Esophagus squamous epithelium (tissue), 5 donors: ENCODE measurements around the gene MEMO1. TPM values are rescaled to one million over a fixed set of nuclear protein-coding genes. Genes with fewer than 3 reads are reported as not detected.
"Not testable (repeated sequence)": the region's sequence is repeated elsewhere in the genome, so short reads cannot be mapped to it uniquely, and the experiment has no call there.

Experiments used
- DNase-seq: peaks from one replicate; lab custom pipeline; 2025; lab: John Stamatoyannopoulos, UW
- H3K27ac ChIP-seq, 4 donors: fragments of 200-600 bp; sonication (generic); one replicate each; pipeline ENCODE4 v1.5.1; 2016 to 2019; ENCODE audit warnings: mild to moderate bottlenecking in 1 of 4
- H3K27me3 ChIP-seq, 4 donors: fragments of 200-600 bp; sonication (generic); 1 replicate in 3 of 4; 2 replicates in 1 of 4; pipeline versions ENCODE4 v1.5.1 to v1.6.0; 2017 to 2021; ENCODE audit warnings: antibody characterized with exemption in 1 of 4
- H3K36me3 ChIP-seq, 3 donors: fragments of 200-600 bp; sonication (generic); one replicate each; pipeline ENCODE4 v1.5.1; 2016 to 2019
- H3K4me1 ChIP-seq, 3 donors: fragments of 200-600 bp; sonication (generic); one replicate each; pipeline ENCODE4 v1.5.1; 2017 to 2019
- H3K4me3 ChIP-seq, 4 donors: fragments of 200-600 bp; sonication (generic); 1 replicate in 3 of 4; 2 replicates in 1 of 4; pipeline ENCODE4 v1.5.1; 2016 to 2019; ENCODE audit warnings: mild to moderate bottlenecking in 2 of 4, moderate library complexity in 1 of 4
- H3K9me3 ChIP-seq, 3 donors: fragments of 200-600 bp; sonication (generic); one replicate each; pipeline ENCODE4 v1.5.1; 2016 to 2019
- CTCF ChIP-seq, 6 experiments: fragments of 450-650 bp in 4 of 6; fragments of 200-600 bp in 2 of 6; sonication (generic) in 2 of 6; IDR thresholded peaks; one replicate each; pipeline ENCODE4 v1.5.1; 2016 to 2019; ENCODE audit warnings: antibody characterized with exemption in 6 of 6, mild to moderate bottlenecking in 4 of 6, moderate library complexity in 4 of 6
- POLR2A ChIP-seq, 4 donors: fragments of 450-650 bp; IDR thresholded peaks; one replicate each; pipeline ENCODE4 v1.6.1; 2017; ENCODE audit warnings: antibody characterized with exemption in 4 of 4, mild to moderate bottlenecking in 4 of 4, moderate library complexity in 3 of 4
- WGBS, 2 donors: methylation state at CpG; one replicate each; pipeline ENCODE4 v1.1.5; 2018; 5-methylcytosine and 5-hydroxymethylcytosine counted together
- intact Hi-C: fragments of 100-400 bp; cut with DNase I; formaldehyde crosslinking; loops from one replicate; pipeline ENCODE4 v1.15.0; 2022
- total RNA-seq, 4 donors: library from RNA; depleted of rRNA; stranded (reverse); fragments of >200 nt; gene quantifications; one replicate each; pipeline ENCODE4 v1.1.0, GENCODE V29; 2016
- donor health status: DM: yes; HTN: yes; CAD: no.

Gene MEMO1
- 10 to 100 TPM; 32.1 to 61.7 (median 45.0) TPM for total RNA-seq

GRCh38 chr2:32010670-32011484 is at the start of gene MEMO1:
Gene MEMO1, minus strand, starts transcription at chr2:32011008. Its CDS starts 761 bp downstream, at chr2:32010247.
- 2% methylated on average over 5 to 8 of the region's 57 CpGs for WGBS, 2 donors

GRCh38 chr2:32060266-32060665 is 49.5 kb upstream of the MEMO1 start:
- H3K36me3 ChIP-seq, result no peaks in the 10 kb centered on the region
- TF ChIP-seq CTCF (IDR thresholded peaks at IDR 0.05) (no peak), POLR2A (IDR thresholded peaks at IDR 0.05) (no peak)
- 82 to 89% methylated on average over 2 of the region's 2 CpGs for WGBS, 2 donors
- DNase-seq, result no peak
- peaks cover 3 to 21% (median 9%) of the 10 kb centered on the region in 3 donors for H3K4me1 ChIP-seq
- no peak overlapping the region for H3K27ac ChIP-seq
- no peak overlapping the region for H3K4me3 ChIP-seq
- H3K27me3 ChIP-seq, result no peaks in the 10 kb centered on the region
- intact Hi-C loops, result no loop called here
- no peaks in the 10 kb centered on the region for H3K9me3 ChIP-seq

More at GRCh38 chr2:32010670-32011484, at the start of gene MEMO1:
- Histone ChIP-seq H3K27ac (peak within 1 kb of the TSS; percentile 86 to 99 (median 94)), H3K4me3 (peak within 1 kb of the TSS; percentile 63 to 97 (median 88)), H3K27me3 (no peaks in the 10 kb centered on the region), H3K36me3 (peaks cover 0 to 17% (median 0%) of the 10 kb centered on the region in 3 donors), H3K9me3 (no peaks in the 10 kb centered on the region), H3K4me1 (peaks cover 10 to 47% (median 15%) of the 10 kb centered on the region in 3 donors)
- peak in 3 of 4 donors; percentile 39 to 73 (median 59) for TF ChIP-seq POLR2A (IDR thresholded peaks at IDR 0.05)
- TF ChIP-seq CTCF (IDR thresholded peaks at IDR 0.05), result no peak
- intact Hi-C loops, result no loop called here
- peak; percentile 85 for DNase-seq

GRCh38 chr2:32058130-32058529 is 47.3 kb upstream of the MEMO1 start:
- intact Hi-C loops, result no loop called here
- no peak overlapping the region for H3K27ac ChIP-seq
- H3K4me3 ChIP-seq, result no peak overlapping the region
- TF ChIP-seq POLR2A (IDR thresholded peaks at IDR 0.05), result no peak
- TF ChIP-seq CTCF (IDR thresholded peaks at IDR 0.05), result no peak
- DNase-seq, result no peak
- WGBS, 2 donors, result 84 to 100% methylated on average over 2 of the region's 2 CpGs
- no peaks in the 10 kb centered on the region for H3K9me3 ChIP-seq
- no peaks in the 10 kb centered on the region for H3K27me3 ChIP-seq
- H3K4me1 ChIP-seq, result peaks cover 0 to 12% (median 2%) of the 10 kb centered on the region in 3 donors
- no peaks in the 10 kb centered on the region for H3K36me3 ChIP-seq

- DNase-seq, H3K4me3 ChIP-seq, H3K27me3 ChIP-seq, H3K4me1 ChIP-seq, H3K27ac ChIP-seq, H3K9me3 ChIP-seq, H3K36me3 ChIP-seq, intact Hi-C loops: not testable (repeated sequence)
- WGBS, 2 donors, result 78 to 80% methylated on average over 3 of the region's 3 CpGs
These were observed 43.8 kb upstream of the MEMO1 start for GRCh38 chr2:32054583-32054982.

GRCh38 chr2:32051836-32052439 is 41.1 kb upstream of the MEMO1 start:
- no peak for DNase-seq

More at GRCh38 chr2:32051836-32052439, 41.1 kb upstream of the MEMO1 start:
- Histone ChIP-seq H3K36me3 (no peaks in the 10 kb centered on the region), H3K27ac (no peak overlapping the region), H3K4me3 (no peak overlapping the region), H3K4me1 (no peaks in the 10 kb centered on the region), H3K27me3 (no peaks in the 10 kb centered on the region), H3K9me3 (no peaks in the 10 kb centered on the region)
- 94 to 96% methylated on average over 10 of the region's 11 CpGs for WGBS, 2 donors
- intact Hi-C loops, result no loop called here
- TF ChIP-seq CTCF (IDR thresholded peaks at IDR 0.05), result no peak
- no peak for TF ChIP-seq POLR2A (IDR thresholded peaks at IDR 0.05)
